GM19351 (cell line): ENCODE measurements around the gene PLEKHG3.

Source experiments
- ATAC-seq: cut with Tn5 transposase; IDR thresholded peaks from one replicate; pipeline ENCODE4 v1.9.1; 2021; ENCODE audit warnings: mild to moderate bottlenecking, moderate library complexity; ENCODE audit not compliant: unreplicated experiment

PLEKHG3 gene

DNA sequence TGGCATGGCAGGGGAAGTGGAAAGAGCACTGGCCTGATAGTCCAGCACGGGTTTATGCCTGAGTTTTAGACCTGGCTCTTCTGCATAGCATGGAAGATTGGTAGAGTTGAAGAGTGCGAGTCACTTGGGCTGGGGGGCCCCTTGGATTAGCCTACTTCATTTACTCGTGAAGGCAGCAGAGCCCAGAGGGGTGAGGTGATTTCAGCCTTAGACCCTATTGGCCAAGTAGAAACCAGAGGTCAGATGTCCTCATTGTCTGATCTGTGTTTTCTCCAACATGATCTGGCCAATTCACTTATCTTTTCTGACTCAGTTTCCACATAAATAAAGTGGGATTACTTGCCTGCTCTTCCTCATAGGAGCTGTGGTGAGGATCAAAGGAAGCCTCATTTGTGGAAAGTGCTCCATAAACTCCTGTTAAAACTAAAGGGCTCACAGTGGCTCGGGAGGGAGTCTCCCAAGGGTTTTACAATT is 1.9 kb downstream of the PLEKHG3 start:
- ATAC-seq, result no peak

- ATAC-seq, result no peak
Observed at GRCh38 chr14:64706593-64707193, 2.5 kb downstream of the PLEKHG3 start.

- no peak for ATAC-seq
Observed at GRCh38 chr14:64707661-64708060, 3.4 kb downstream of the PLEKHG3 start.

DNA sequence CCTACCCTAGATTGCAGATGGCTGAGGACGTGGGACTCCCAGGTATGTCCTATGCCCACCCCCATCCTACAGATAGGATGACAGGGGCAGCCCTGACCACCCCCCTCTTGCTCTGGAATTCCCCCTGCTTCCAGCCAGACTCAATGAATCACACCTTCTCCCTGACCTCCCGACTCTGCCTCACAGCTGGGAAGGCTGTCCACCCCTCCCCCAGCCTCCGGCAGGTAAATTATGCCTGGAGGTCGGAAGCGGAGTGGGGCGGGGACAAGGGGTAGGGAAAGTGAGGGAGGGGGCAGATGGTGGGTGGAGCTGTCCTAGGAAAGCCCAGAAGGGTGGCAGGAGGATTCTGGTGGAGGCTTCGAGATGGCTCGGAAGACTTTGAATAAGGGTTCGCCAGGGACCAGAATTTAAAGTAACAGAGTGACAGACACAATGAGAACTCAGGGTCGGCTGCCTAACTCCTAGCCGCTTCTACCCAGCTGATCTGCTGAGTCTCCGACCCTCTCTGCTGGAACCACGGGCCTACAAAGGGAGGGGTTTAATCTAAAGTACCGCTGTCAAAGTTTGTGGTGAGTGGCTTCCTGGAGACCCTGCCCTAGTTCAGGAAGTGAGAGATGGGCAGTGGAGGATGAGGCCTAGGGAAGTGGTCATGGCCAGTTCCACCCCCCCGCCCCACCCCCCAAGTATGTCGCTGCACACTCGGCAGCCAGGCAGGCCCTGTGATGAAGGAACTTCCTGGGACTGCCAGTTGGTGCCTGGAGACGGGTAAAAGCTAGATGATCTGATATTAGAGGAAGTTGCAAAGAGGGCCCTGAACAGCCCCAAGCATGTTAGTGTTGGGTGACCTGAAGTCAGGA is 4.2 kb downstream of the PLEKHG3 start:
- no peak for ATAC-seq

DNA sequence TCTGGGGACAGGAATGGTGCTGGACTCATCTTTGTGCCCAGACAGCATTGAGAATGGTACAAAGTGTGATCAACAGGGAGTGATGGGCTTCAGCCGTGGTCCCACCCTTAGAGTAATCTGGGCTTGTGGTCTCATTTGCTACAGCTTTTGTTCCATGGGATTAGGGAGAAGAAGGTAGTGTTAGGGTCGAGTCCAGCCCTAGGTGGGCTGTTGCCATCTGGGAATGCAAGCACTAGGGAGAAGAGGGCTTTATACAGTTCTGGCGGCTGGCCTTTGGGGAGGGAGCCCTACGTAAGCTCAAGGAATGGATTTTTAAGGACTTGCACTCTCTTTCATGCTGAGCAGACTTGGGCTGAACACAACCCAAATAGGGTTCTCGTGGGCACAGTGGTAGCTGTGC is 4.9 kb downstream of the PLEKHG3 start:
- no peak for ATAC-seq

- no peak for ATAC-seq
Observed at GRCh38 chr14:64711039-64711438, 6.8 kb downstream of the PLEKHG3 start.

- no peak for ATAC-seq
Observed at GRCh38 chr14:64713677-64714076, 9.5 kb downstream of the PLEKHG3 start.

GRCh38 chr14:64714432-64715025 is 10.3 kb downstream of the PLEKHG3 start:
- no peak for ATAC-seq

DNA sequence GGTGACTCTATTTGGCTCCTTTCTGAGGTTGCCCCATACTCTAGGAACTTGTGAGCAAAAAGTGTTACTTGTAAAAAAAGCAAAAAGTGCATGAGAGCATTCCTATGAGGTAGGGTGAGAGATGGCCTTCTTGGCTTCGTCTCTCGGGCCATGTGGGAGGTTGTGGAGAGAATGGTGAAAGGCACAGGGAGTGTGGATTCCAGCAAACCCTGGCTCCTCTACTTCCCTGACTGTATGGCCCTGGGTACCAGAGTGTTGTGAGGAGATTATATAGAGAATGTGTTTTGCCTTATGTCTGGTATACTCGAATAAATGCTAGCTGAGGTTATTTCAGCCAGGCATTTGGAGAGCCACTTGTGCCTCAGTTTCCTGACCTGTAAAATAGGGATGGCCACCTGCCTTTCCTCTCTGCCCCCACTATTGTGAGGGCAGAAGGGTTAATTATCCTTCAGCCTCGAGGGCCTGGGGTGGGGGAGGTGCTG is 11.0 kb downstream of the PLEKHG3 start:
- no peak for ATAC-seq

DNA sequence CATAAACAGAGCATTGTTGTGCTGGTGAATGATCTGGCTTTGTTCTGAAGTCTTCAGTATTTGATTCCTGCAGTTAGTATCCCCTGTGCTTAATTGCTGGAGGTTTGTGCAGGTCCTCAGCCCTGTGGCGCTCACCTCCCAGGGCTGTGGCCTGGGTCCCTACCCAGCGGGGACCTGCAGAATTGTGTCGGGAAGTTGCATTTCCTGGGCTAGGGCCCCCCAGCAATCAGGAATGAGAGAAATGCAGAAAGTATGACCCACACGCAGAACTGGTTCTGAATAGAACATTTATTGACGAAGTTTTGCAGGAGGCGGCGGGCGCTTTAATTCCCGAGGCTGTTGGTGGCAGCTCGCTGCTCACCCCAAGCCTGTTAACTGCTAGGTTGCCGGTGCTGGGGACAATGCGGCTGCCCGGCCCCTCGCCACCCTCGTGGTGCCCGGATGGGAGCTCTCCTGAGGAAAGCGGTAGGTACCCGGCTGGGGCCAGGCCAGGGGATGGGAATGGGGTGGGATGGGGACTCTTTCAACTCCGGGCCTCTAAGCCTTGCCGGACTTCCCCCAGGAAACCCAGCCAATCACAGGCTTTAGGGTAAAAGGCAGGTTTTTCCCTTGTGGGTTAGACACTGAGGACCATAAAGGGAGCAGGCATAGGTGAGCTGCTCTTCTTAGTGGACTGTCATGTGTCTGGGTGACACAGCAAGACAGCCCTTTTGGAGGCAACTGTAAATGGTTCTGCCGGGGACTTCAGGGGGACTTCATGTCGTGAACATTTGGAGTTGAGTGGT is 11.6 kb downstream of the PLEKHG3 start:
- ATAC-seq, result no peak

DNA sequence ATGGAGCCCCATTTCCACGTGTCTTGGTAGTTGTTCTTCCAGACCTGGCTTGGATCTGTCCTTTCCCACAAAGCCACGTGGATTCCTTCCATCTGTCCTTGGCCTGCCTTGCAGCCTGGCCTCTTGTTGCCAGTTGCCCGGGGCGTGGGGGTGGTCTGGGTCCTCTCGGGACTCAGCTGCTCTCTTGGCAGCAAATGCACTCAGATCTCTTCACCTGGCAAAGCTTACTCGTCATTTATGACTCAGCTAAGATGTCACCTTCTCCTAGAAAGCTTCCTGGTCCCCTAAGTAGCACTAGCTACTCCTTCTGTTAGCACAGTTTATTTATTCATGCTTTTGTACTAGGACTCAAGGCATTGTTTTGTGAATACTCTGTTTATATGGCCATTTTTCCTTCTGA is 13.6 kb downstream of the PLEKHG3 start:
- no peak for ATAC-seq

DNA sequence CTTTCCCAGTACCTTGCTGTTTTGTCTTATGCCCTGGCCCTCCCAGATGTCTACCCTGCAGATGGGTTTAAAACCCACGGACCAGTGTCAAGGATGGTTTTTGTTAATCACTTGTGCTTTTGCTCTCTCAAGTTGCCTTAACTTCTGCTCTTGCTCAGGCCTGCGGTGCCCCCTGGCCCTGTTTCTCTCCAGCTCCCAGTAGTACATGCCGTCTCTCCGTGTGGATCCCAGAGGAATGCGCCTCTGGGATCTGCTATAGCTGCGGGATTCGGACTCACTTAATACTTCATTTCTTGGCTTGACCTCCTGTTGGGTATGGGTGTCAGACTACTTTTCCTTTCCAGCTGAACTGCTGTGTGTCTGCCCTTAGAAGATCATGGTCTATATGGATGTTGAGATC is 14.5 kb downstream of the PLEKHG3 start:
- no peak for ATAC-seq

DNA sequence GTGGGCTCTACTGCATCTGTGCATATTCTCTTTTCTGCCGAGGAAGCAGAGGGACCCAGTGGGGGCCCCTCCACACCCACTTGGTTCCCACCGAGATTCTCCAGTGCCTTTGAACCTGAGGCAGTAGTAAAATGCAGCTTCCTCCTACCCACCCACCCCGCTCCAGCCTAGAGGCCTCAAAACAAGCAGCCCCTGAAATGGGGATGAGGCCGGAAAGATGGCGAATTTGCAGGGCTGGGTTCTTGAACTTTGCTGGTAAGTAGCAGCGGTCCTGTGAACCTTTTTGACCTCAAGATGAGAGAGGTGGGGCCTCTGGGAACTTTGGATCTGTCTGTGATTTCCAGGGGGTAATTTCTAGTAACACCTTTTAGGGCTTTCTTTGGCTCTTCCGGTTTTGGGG is 15.4 kb downstream of the PLEKHG3 start:
- no peak for ATAC-seq

- ATAC-seq, result no peak
Observed at GRCh38 chr14:64720131-64720576, 15.9 kb downstream of the PLEKHG3 start.

DNA sequence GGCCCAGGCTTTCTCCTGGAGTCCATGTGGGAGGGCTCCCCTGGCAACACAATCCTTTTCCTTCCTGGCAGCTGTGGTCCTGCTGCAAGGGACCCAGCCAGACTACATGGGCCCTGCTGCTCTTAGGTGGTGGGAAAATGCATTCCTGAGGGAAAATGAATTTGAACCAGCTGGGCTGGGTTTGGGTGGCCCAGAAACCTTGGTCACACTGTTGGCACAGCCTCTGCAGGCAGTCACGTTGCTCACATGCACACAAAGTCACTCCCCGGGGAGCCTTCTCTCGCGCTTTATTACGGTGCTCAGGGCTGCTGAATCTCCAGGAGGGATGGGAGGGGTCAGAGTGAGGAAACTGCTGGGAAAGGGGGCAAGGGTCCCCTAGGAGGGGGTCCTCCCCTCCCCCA is 17.2 kb downstream of the PLEKHG3 start:
- ATAC-seq, result no peak

GRCh38 chr14:64721899-64722298 is 17.7 kb downstream of the PLEKHG3 start:
- no peak for ATAC-seq

DNA sequence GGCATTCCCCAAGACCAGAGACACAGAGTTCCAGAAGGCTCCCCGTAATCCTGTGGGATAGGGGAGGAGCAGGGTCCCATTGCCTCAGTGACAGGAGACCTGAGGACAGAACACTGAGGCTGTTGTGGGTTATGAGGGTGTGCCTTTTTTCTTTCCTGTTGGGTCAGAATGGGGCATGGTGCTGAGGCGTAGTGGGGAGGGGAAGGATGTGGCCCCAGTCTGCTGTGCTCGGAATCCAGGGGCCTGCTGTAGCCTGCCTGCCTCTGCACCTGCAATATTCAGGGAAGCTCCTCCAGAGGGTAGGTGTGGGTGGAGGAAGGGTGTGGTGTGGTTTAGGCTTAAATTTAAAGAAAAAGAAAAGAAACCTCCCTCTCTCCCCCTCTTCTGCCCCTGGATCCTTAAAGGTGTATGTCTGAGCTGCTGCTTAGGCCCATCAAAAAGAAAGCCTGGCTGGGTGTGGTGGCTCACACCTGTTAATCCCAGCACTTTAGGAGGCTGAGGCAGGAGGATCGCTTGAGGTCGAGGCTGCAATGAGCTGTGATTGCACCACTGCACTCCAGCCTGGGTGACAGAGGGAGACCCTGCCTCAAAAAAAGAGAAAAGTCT is 18.7 kb downstream of the PLEKHG3 start:
- ATAC-seq, result no peak

GRCh38 chr14:64723691-64724577 is 19.7 kb downstream of the PLEKHG3 start:
- ATAC-seq, result no peak

- ATAC-seq, result no peak
Observed at GRCh38 chr14:64724578-64724930, 20.3 kb downstream of the PLEKHG3 start.
